Keratinocyte (primary cell): ENCODE results near the gene ZDHHC1. TPM values are rescaled to one million over a fixed set of nuclear protein-coding genes. Genes with fewer than 3 reads are reported as not detected.

Source experiments
- DNase-seq: peaks from one replicate; pipeline ENCODE4 v3.0.0-alpha.2; 2011; ENCODE audit warnings: low read depth, missing footprints, low spot score
- FAIRE-seq: peaks from 2 replicates; lab custom pipeline; 2011; peaks lifted over from hg19 to GRCh38; lab: Jason Lieb, UNC
- H2AFZ ChIP-seq: 2 replicates; pipeline ENCODE4 v1.6.0; 2012; ENCODE audit warnings: low read length, control low read depth, inconsistent platforms; ENCODE audit not compliant: control insufficient read depth
- H3K27ac ChIP-seq: 2 replicates; pipeline ENCODE4 v1.5.1; 2011; ENCODE audit warnings: low read length; ENCODE audit not compliant: control insufficient read depth, insufficient read depth
- H3K27me3 ChIP-seq: 3 replicates; pipeline ENCODE4 v1.6.0; 2011; ENCODE audit warnings: low read length; ENCODE audit not compliant: control insufficient read depth, insufficient read depth; ENCODE audit errors: extremely low read depth
- H3K36me3 ChIP-seq, 2 experiments: 2 replicates in 1 of 2; 3 replicates in 1 of 2; pipeline ENCODE4 v1.5.1; 2011; ENCODE audit warnings: low read length in 2 of 2, mild to moderate bottlenecking in 1 of 2; ENCODE audit not compliant: control insufficient read depth in 2 of 2, insufficient read depth in 2 of 2; ENCODE audit errors: extremely low read depth in 1 of 2
- H3K4me1 ChIP-seq: 3 replicates; pipeline ENCODE4 v1.5.1; 2011; ENCODE audit warnings: low read length; ENCODE audit not compliant: control insufficient read depth, insufficient read depth; ENCODE audit errors: extremely low read depth
- H3K4me2 ChIP-seq: 3 replicates; pipeline ENCODE4 v1.6.0; 2011; ENCODE audit warnings: low read depth, low read length; ENCODE audit not compliant: control insufficient read depth, insufficient read depth; ENCODE audit errors: extremely low read depth
- H3K4me3 ChIP-seq, 3 experiments: fragments of 200-600 bp in 1 of 3; sonication (generic) in 1 of 3; 2 replicates in 2 of 3; 3 replicates in 1 of 3; pipeline ENCODE4 v1.5.1; 2011 to 2016; ENCODE audit warnings: low read length in 3 of 3, mild to moderate bottlenecking in 3 of 3, control low read depth in 2 of 3, inconsistent platforms in 1 of 3, low read depth in 1 of 3, mixed read lengths in 1 of 3, mixed run types in 1 of 3, moderate library complexity in 1 of 3; ENCODE audit not compliant: control insufficient read depth in 2 of 3, insufficient read depth in 2 of 3; ENCODE audit errors: extremely low read depth in 1 of 3
- H3K79me2 ChIP-seq: 2 replicates; pipeline ENCODE4 v1.6.0; 2012; ENCODE audit warnings: low read length; ENCODE audit not compliant: control insufficient read depth, insufficient read depth
- H3K9ac ChIP-seq: 3 replicates; pipeline ENCODE4 v1.6.0; 2011; ENCODE audit warnings: low read length; ENCODE audit not compliant: control insufficient read depth, insufficient read depth; ENCODE audit errors: extremely low read depth
- H3K9me1 ChIP-seq: 3 replicates; pipeline ENCODE4 v1.6.0; 2011; ENCODE audit warnings: low read length; ENCODE audit not compliant: control insufficient read depth, insufficient read depth; ENCODE audit errors: extremely low read depth
- H3K9me3 ChIP-seq: 2 replicates; pipeline ENCODE4 v1.5.1; 2012; ENCODE audit warnings: low read depth, low read length; ENCODE audit not compliant: control insufficient read depth
- H4K20me1 ChIP-seq: 3 replicates; pipeline ENCODE4 v1.6.0; 2011; ENCODE audit warnings: low read length; ENCODE audit not compliant: control insufficient read depth, insufficient read depth; ENCODE audit errors: extremely low read depth
- EZH2 ChIP-seq: IDR thresholded peaks from one replicate; pipeline ENCODE4 v1.6.1; 2012; ENCODE audit warnings: inconsistent platforms, mild to moderate bottlenecking, low read length, moderate library complexity
- dilution Hi-C: fragments of 300-500 bp; cut with MboI; formaldehyde crosslinking; loops from one replicate; pipeline ENCODE4 v1.7.0; 2020; ENCODE audit warnings: low sequenced_read_pairs; ENCODE audit not compliant: extremely low pct_ligation_motif_present
- polyA plus RNA-seq, 5 experiments: library from polyadenylated mRNA; depleted of rRNA in 3 of 5; stranded (reverse) in 3 of 5; stranded (forward) in 1 of 5; unstranded in 1 of 5; fragments of >200 nt; gene quantifications; 1 replicate in 1 of 5; 2 replicates in 3 of 5; 3 replicates in 1 of 5; pipeline versions ENCODE4 v1.2.1 to v1.2.3, GENCODE V29; 2011 to 2012; ENCODE audit warnings: missing spikeins in 2 of 5, low read depth in 1 of 5, low replicate concordance in 1 of 5
- TF ChIP-seq, protein P1 (sequence below), 3 experiments: IDR thresholded peaks in 1 of 3; conservative IDR thresholded peaks in 1 of 3; optimal IDR thresholded peaks in 1 of 3; 2 replicates in 2 of 3; 3 replicates in 1 of 3; pipeline versions ENCODE3 to v1.5.1; 2011; ENCODE audit warnings: low read length in 3 of 3, mild to moderate bottlenecking in 3 of 3, moderate library complexity in 2 of 3, control low read depth in 1 of 3, inconsistent platforms in 1 of 3; ENCODE audit not compliant: insufficient read depth in 2 of 3; ENCODE audit errors: extremely low read depth in 1 of 3

The ZDHHC1 gene
- polyA plus RNA-seq, 1 donor (not counting 4 experiments of a cell fraction or from before 2014, with no cell fraction given) = 1.1 TPM

DNA sequence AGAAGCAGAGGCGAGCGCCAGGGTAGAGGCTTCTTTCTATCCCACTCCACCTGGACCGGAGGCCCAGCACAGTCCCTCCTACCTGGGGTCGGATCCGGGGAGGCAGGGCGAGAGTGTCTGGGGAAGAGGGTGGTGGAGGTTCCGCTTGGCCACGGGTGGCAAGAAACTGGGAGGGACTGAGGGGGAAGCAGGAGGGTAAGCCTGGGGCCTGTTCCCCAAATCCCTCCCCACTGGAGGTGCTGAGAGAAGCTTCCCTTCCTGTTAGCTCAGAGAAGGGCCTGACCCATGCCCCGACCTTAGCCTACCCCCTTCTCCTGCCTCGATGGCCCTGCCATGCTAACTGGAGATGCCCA lies 21.2 kb downstream of the ZDHHC1 start:
- H3K9me1 ChIP-seq = no peaks in the 10 kb centered on the region
- H3K9me3 ChIP-seq = no peaks in the 10 kb centered on the region
- no peaks in the 10 kb centered on the region for H3K36me3 ChIP-seq
- no peaks in the 10 kb centered on the region for H3K79me2 ChIP-seq
- no peak overlapping the region for H3K9ac ChIP-seq
- H3K27ac ChIP-seq = no peak overlapping the region
- DNase-seq (no peak), FAIRE-seq (no peak)
- H4K20me1 ChIP-seq = no peaks in the 10 kb centered on the region
- no peak overlapping the region for H3K4me3 ChIP-seq
- H3K4me1 ChIP-seq = peaks cover 27% of the 10 kb centered on the region
- no peak overlapping the region for H2AFZ ChIP-seq
- dilution Hi-C loops = no loop called here
- no peak overlapping the region for H3K4me2 ChIP-seq
- no peak for TF ChIP-seq EZH2
- TF ChIP-seq, protein P1, sequence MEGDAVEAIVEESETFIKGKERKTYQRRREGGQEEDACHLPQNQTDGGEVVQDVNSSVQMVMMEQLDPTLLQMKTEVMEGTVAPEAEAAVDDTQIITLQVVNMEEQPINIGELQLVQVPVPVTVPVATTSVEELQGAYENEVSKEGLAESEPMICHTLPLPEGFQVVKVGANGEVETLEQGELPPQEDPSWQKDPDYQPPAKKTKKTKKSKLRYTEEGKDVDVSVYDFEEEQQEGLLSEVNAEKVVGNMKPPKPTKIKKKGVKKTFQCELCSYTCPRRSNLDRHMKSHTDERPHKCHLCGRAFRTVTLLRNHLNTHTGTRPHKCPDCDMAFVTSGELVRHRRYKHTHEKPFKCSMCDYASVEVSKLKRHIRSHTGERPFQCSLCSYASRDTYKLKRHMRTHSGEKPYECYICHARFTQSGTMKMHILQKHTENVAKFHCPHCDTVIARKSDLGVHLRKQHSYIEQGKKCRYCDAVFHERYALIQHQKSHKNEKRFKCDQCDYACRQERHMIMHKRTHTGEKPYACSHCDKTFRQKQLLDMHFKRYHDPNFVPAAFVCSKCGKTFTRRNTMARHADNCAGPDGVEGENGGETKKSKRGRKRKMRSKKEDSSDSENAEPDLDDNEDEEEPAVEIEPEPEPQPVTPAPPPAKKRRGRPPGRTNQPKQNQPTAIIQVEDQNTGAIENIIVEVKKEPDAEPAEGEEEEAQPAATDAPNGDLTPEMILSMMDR (optimal IDR thresholded peaks at IDR 0.05 in 1 of 3, IDR thresholded peaks at IDR 0.05 in 1 of 3, conservative IDR thresholded peaks at IDR 0.05 in 1 of 3; ENCODE audit: extremely low read depth in 1 of 3, insufficient read depth in 2 of 3, low read length in 3 of 3) = no peak
- peaks cover 25% of the 10 kb centered on the region for H3K27me3 ChIP-seq

DNA sequence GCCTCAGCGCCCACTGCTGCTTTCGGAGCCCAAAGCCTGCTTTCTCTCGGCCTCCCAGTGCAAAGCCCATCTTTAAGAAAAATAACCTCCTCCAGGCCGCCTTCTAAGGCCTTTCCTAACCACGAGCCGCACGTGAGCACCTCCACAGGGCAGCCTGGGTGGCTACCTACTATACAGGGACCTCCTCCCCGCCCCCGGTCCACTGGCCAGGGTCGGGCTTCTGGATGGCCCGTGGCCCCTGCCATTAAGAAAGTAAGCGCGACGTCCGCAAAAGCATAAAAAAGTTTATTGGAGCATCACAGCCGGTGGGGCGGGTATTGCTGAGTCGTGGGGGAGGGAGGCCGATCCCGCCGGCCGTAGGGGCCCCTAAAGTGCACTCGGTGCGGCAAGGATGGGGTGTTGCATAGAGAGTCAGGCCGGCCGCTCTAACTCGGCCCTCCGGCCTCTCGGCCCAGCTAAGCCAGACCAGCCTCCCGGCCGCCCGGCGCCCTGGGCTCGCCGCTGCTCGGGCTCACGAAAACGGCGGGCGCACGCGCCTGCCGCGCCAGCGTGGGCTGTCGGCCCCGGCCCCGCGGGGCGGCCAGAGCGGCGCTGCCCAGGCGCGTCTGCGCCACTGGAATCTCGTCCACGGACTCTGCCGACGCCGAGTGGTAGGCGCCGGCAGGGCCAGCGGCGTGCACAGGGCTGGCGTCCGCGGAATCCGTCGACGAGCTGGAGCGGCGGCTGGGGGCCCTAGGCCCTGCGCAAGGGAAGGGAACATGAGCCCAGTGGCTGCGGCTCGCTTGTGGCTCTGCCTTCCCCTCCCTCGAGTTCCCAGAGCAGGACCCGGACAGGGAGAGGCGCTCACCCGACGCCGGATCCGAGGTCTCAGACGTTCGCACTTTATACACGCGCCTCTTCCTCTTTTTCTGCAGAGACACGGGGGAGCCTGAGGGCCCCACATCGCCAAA lies 21.8 kb downstream of the ZDHHC1 start:
- Histone ChIP-seq H3K9me3 (no peaks in the 10 kb centered on the region), H3K4me1 (peaks cover 27% of the 10 kb centered on the region), H3K9ac (no peak overlapping the region), H3K79me2 (no peaks in the 10 kb centered on the region), H3K27me3 (peaks cover 25% of the 10 kb centered on the region), H4K20me1 (no peaks in the 10 kb centered on the region), H2AFZ (no peak overlapping the region), H3K4me2 (peak overlapping the region; percentile 71), H3K27ac (no peak overlapping the region), H3K36me3 (no peaks in the 10 kb centered on the region), H3K9me1 (no peaks in the 10 kb centered on the region), H3K4me3 (no peak overlapping the region)
- no peak for FAIRE-seq
- no peak for TF ChIP-seq EZH2
- TF ChIP-seq, protein P1 (optimal IDR thresholded peaks at IDR 0.05 in 1 of 3, IDR thresholded peaks at IDR 0.05 in 1 of 3, conservative IDR thresholded peaks at IDR 0.05 in 1 of 3; ENCODE audit: extremely low read depth in 1 of 3, insufficient read depth in 2 of 3, low read length in 3 of 3) = no peak
- no peak for DNase-seq
- dilution Hi-C loops = no loop called here
